ENCODE results near the gene KIF27.
"Not testable (repeated sequence)": the region's sequence is repeated elsewhere in the genome, so short reads cannot be mapped to it uniquely, and the experiment has no call there.

KIF27 gene

GRCh38 chr9:83933790-83934189, 12.6 kb upstream of the KIF27 start:
- no peak for DNase-seq

DNA sequence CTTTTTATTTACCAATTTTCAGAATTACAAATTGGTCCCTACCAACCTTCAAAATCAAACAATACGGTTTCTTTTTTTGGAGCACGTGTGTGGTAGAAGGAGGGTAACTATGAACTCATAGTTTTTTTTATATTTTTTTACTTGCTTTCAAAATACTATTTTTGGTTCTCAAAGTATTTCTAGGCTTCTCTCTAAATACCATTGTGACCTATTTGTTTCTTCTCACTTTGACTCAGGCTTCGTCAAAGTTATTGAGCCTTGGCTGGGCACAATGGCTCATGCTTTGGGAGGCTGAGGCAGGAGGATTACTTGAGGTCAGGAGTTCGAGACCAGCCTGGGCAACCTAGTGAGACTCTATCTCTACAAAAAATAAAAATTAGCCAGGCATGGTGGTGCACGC, 11.6 kb upstream of the KIF27 start:
- DNase-seq = no peak

DNA sequence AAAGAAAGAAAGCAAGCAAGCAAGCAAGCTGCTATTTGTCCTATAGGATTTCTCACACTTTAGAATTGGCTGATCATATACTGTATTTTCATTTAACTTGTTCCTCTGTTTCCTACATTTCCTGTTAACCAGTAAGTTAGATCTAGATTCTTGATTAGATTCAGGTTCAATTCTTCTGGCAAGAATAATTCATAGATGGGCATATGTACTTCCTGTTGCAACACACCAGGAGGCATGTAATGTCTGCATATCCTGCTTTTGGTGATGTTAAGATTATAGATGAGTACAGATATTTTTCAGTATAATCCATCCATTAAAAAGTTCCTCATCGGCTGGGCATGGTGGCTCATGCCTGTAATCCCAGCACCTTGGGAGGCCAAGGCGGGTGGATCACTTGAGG, 10.8 kb upstream of the KIF27 start:
- DNase-seq = no peak

GRCh38 chr9:83930881-83931280, 9.6 kb upstream of the KIF27 start:
- DNase-seq = no peak

- DNase-seq = no peak
Observed at GRCh38 chr9:83927591-83927990, 6.4 kb upstream of the KIF27 start.

- DNase-seq = peak; percentile 27
Observed at GRCh38 chr9:83920469-83920926, 734 bp downstream of the KIF27 start.

- DNase-seq = no peak
Observed at GRCh38 chr9:83919111-83919510, 2.1 kb downstream of the KIF27 start.

- DNase-seq = peak; percentile 34
Observed at GRCh38 chr9:83912194-83912593, 9.0 kb downstream of the KIF27 start.

GRCh38 chr9:83906144-83906543, 15.1 kb downstream of the KIF27 start:
- no peak for DNase-seq

GRCh38 chr9:83900615-83901014, 20.6 kb downstream of the KIF27 start:
- not testable (repeated sequence) for DNase-seq

DNA sequence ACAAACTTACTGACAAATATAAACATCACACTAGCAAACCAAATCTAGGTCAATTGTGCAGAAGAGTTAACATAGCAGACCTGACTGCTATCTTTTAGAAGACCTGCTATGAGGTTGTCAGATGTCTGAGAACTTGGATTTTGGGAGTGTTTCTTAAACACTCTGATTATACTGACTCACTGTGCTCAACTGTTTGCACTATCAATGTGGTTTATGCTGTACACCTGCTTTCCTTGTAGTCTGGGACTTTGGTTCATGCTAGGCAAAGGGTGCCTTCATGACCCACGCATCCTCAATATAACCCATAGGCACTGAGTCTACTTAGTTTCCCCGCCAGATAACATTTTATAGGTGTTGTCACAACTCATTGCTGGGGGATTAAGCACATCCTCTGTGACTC, 26.9 kb downstream of the KIF27 start:
- not testable (repeated sequence) for DNase-seq

GRCh38 chr9:83886498-83886897, 34.7 kb downstream of the KIF27 start:
- not testable (repeated sequence) for DNase-seq

GRCh38 chr9:83885559-83886240, 35.5 kb downstream of the KIF27 start:
- DNase-seq = peak; percentile 91

DNA sequence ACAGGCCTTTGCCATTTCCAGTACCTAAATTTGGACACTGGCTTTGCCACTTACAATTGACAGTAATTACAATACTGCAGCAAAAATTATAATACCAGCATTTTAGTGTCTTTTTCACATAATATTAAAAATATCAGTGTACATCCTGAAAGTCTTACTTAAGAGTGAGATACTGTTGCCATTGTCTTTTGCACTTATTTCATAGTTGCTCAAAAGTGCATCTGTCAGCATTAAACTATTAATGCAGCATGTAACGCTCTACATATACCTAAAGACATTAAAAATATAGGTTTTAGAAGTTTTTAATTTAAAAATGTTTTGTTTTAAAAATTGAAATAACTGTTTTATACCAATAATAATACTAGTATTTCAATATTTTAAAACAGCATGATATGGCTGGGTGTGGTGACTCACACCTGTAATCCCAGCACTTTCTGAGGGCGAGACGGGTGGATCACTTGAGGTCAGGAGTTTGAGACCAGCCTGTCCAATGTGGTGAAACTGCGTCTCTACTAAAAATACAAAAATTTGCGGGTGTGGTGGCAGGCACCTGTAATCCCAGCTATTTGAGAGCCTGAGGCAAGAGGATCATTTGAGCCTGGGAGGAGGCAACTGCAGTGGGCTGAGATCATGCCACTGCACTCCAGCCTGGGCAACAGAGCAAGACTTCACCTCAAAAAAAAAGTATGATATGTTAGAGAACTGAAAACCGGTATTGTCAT, 39.4 kb downstream of the KIF27 start:
- DNase-seq = not testable (repeated sequence)

GRCh38 chr9:83875559-83875958, 45.7 kb downstream of the KIF27 start:
- DNase-seq = not testable (repeated sequence)

DNA sequence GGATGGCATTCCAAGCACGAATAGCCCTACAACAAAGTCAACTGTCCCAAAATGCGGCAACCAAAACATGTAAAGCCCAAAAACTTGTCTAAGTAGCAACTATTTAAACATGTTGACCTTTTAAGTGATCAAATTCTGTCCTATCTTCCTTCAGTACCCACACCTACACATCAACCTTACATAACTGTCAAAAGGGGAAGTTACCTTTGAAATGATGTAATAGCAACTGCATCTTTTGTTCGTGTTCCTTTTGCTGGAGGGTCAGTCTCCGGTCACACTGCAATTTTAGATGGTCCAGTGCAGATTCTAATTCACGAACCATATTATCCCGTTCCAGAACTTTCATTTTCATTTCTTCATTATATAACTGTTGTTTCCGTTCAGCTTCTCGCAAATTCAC, 71.3 kb downstream of the KIF27 start:
- DNase-seq = not testable (repeated sequence)

GRCh38 chr9:83837070-83837643, 84.1 kb downstream of the KIF27 start:
- not testable (repeated sequence) for DNase-seq

DNA sequence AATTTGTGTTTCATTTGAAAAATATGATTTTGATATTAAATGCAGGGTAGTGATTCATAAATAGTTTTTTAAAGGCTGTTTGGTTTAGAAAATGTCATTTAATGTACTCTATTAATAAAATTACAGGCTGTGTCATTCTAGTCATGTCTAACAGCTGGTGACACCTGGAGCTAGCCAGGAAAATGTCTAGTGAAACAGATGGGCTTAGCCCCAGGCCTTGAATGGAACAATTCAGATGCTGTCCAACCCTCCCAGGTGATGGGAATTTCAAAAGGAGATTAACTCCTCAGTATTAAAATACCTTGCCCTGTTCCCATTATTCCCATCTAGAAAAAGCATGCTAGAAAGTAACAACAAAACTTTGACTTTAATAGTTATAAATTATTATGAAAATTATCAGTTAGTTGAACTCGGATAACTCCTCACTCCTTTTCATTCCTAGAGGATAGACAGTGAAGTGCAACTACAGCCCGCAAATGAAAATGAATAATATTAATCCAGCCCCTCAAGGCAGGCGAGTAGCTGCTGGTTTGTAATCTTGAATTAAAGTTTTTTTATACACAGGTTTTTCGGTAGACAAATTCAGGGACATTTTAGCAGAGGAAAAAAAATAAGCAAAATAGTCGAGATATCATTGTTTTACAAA, 90.7 kb downstream of the KIF27 start:
- not testable (repeated sequence) for DNase-seq

DNA sequence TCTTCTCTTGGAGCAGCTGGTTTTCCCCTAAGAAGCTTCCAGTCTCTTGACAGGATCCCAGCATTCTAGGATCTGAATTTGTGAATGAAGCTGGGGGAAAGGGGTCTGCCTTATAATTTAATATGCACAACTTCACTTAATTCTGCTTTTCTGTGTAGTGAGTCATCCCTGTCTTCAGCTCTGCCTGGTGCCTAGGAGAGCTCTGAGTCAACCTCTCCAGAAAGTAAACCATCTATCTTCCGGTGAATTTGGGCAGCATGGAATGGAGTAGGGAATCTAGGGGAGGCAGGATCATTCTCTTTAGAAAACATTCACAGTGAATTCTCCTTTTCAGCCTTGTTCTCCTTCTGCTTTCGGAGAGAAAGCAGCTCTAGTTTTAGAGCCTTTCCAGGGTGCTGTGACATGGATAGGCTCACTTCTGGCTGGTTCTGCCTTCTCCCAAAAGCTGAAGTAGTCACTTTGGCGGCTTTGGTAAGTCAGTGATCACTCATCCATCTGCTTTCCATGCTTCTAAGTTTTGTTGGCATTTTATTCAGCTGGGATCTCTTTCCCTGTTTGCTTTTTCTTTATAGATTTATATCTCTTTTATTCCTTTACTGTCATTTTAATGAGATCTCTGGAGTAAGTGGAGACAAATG, 96.1 kb downstream of the KIF27 start:
- peak; percentile 48 for DNase-seq

GRCh38 chr9:83817356-83818278, 103.6 kb downstream of the KIF27 start, which contains the start of gene GKAP1:
GKAP1 (minus strand) TSS chr9:83817769; CDS start chr9:83806517, 11,252 bp downstream.
- peak; percentile 46 for DNase-seq

- not testable (repeated sequence) for DNase-seq
Observed at GRCh38 chr9:83817011-83817355, 104.2 kb downstream of the KIF27 start.

Data from fibroblast of skin of back (primary cell).